Stimulated activated CD8-positive, alpha-beta memory T cell treated with anti-CD3 and anti-CD28 coated beads, Interleukin-7, amount 100 ng/mL, for 1 hour (primary cell): ENCODE measurements around the gene SPECC1.
"Not testable (repeated sequence)": the region's sequence is repeated elsewhere in the genome, so short reads cannot be mapped to it uniquely, and the experiment has no call there.

Experiments used
- DNase-seq, 2 donors: peaks; one replicate each; pipeline ENCODE4 v3.0.0-alpha.2; 2020; ENCODE audit warnings: low read depth in 2 of 2

SPECC1 gene

GRCh38 chr17:20010099-20010863, 1.1 kb downstream of the SPECC1 start:
- DNase-seq: no peak

DNA sequence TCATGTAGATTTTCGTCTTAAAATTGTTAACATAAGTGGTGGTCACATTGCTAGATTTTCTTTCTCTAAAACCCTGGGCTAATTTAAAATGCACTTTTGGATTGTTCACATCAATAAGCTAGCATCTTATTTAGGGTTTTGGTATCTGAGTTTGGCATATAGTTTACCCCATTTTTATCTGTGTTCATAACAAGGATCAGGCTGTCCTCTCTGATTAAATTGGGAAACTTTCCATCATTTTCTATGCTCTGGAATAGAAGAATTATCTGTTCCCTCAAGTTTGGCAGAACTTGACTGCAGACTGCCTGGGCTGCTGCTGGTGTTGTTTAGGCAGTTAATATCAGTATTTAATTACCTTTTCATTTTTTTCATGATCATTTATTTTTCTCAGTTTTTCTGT, 1.8 kb downstream of the SPECC1 start:
- no peak for DNase-seq

- DNase-seq: no peak
Measured at GRCh38 chr17:20012017-20012536, 2.9 kb downstream of the SPECC1 start.

DNA sequence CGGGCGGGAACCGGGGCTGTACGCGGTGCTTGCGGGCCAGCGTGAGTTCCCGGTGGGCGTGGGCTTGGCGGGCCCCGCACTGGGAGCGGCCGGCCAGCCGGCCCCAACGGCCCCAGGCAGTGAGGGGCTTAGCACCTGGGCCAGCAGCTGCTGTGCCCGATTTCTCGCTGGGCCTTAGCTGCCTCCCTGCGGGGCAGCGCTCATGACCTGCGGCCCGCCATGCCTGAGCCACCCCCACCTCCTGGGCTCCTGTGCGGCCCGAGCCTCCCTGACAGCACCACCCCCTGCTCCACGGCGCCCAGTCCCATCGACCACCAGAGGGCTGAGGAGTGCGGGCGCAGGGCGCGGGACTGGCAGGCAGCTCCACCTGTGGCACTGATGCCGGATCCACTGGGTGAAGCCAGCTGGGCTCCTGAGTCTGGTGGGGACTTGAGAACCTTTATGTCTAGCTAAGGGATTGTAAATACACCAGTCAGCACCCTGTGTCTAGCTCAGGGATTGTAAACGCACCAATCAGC, 7.4 kb downstream of the SPECC1 start:
- not testable (repeated sequence) for DNase-seq

DNA sequence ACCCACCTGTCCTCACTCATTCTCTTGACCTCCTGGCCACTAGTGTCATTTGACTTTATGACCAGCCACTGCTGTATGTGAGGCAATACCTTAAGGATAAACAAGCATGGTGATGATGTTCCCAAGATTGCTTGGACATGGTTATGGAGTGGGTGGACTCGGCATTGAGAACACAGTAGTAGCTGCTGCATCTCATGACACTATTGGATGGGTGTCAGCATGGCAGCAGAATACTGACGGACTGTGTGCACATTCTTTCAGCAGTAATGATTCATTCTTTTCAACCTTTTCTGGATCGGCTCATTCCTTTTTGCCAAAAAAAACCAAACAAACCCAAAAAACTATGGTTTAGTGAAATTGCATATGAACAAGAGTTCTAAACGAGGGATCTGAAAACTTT, 13.5 kb downstream of the SPECC1 start:
- no peak for DNase-seq

DNA sequence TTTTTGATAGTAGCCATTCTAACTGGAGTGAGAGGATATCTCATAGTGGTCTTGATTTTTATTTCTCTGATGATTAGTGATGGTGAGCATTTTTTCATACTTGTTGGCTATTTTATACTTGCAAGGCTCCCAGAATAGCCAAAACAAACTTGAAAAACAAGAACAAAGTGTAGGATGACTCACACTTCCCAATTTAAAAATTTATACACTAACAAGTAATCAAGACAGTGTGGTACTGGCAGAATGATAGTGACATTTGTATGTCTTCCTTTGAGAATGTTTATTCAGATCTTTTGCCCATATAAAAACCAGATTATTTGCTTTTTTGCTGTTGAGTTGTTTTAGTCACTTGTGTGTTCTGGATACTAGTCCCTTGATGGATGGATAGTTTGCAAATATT, 17.8 kb downstream of the SPECC1 start:
- DNase-seq: no peak

- no peak for DNase-seq
Measured at GRCh38 chr17:20028443-20028842, 19.3 kb downstream of the SPECC1 start.

DNA sequence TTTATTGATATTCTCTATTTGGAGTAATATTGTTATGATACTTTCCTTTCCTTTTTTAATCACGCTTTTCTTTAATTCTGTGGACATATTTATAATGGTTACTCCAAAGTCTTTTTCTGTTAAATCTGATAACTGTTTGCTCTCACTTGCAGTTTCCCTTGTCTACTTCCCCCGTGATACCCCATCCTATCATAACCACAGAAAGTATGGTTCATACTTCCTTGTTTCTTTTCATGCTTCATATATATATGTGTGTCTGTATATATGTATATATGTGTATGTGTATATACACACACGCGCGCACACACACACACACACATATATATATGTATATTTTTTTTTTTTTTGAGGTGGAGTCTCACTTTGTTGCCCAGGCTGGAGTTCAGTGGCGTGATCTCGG, 23.5 kb downstream of the SPECC1 start:
- DNase-seq: no peak

DNA sequence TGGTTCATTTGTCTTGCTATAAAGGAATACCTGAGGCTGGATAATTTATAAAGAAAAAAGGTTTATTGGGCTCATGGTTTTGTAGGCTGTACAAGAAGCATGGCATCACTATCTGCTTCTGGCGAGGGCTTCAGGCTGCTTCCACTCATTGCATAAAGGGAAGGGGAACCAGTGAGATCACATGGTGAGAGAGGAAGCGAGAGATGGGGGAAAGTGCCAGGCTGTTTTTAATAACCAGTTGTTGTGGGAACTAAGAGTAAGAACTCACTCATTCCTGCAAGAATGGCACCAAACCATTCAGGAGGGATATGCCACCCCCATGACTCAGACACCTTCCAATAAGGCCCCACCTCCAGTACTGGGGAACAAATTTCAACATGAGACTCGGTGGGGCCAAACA, 24.3 kb downstream of the SPECC1 start:
- no peak for DNase-seq

- no peak for DNase-seq
Measured at GRCh38 chr17:20035501-20035900, 26.3 kb downstream of the SPECC1 start.

DNA sequence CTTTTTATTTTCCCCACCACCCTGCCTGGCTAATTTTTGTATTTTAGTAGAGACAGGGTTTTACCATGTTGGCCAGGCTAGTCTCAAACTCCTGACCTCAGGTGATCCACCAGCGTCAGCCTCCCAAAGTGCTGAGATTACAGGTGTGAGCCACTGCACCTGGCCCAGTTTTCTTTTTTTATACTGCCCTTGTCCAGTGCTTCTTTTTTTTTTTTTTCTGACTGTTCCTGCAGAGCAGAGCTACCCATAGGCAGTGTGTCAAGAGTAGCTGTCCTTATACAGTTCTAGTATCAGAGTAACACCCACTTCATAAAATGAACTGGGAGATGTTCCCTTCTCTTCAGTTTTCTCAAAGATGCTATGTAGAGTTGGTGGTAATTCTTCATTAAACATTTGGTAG, 28.1 kb downstream of the SPECC1 start:
- not testable (repeated sequence) for DNase-seq

- no peak for DNase-seq
Measured at GRCh38 chr17:20039037-20039436, 29.9 kb downstream of the SPECC1 start.

DNA sequence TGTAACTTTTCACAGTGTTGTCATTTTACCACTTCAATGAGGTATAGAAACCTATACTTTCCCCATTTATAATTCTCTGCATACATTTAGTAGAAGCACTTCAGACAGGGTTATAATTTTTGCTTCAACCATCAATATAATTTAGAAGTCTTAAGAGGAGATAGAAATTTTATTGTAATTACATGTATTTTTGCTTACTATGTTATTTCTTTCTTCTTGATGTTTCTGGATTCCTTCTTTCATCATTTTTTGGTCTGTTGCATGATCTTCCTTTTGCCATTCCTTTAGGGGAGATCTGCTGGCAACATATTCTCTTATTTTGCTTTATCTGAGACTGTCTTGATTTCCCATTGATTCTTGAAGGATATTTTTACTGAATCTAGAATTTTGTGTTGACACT, 31.1 kb downstream of the SPECC1 start:
- no peak for DNase-seq

GRCh38 chr17:20043021-20043420, 33.9 kb downstream of the SPECC1 start:
- no peak for DNase-seq

GRCh38 chr17:20045476-20045875, 36.3 kb downstream of the SPECC1 start:
- no peak for DNase-seq

DNA sequence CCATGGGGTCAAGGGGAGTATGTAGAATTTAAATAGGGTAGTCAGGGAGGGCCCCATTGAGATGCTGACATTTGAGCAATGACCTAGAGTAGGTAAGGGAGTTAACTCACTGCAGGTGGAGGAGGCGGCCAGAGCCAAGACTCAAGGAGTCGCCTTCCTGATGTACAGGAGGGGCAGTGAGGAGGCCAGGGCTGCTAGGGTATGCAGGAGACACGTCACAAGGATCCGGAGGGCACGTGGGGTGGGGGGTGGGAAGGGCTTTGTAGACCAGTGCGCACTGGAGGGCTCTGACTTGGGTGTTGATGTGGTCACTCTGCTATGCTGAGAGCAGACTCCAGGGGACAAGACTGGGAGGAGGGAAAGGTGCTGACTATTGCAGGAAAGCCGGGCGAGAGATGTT, 37.5 kb downstream of the SPECC1 start:
- DNase-seq: no peak

DNA sequence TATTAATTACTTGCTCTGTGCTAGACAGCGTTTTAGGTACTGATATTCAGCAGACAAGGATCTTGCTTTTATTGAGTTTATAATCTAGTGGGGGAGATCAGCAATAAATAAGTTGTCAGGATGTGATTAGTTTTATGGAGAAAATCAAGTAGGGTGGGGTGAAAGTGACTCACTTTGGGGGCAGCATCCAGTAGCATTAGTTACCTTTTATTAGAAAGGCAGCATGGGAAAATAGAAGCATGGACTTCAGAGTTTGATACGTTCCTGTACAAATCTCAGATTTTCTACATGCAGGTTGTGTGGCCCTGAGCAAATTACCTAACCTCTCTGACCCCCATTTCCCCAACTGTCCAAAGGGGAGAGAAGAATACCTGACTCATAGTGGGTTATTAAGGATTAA, 42.5 kb downstream of the SPECC1 start:
- no peak for DNase-seq

- no peak for DNase-seq
Measured at GRCh38 chr17:20053361-20053964, 44.3 kb downstream of the SPECC1 start.

DNA sequence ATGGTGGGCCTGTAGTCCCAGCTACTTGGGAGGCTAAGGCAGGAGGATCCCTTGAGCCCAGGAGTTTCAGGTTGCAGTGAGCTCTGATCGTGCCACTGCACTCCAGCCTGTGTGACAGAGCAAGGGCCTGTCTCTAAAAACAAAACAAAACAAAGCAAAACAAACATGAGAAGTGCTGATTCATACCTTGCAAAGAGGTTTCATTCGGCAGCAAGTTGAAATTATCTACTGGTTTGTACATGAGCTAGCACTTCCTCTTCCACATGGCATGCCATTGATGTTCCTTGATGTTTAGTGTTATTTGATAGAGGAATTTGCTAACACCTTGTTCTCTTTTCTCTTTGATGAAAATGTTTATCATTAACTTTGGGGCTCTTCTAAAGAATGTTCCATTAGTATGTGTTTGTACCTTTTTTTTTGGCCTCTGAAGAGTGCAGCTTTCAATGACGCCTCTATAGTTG, 50.6 kb downstream of the SPECC1 start:
- DNase-seq: no peak

DNA sequence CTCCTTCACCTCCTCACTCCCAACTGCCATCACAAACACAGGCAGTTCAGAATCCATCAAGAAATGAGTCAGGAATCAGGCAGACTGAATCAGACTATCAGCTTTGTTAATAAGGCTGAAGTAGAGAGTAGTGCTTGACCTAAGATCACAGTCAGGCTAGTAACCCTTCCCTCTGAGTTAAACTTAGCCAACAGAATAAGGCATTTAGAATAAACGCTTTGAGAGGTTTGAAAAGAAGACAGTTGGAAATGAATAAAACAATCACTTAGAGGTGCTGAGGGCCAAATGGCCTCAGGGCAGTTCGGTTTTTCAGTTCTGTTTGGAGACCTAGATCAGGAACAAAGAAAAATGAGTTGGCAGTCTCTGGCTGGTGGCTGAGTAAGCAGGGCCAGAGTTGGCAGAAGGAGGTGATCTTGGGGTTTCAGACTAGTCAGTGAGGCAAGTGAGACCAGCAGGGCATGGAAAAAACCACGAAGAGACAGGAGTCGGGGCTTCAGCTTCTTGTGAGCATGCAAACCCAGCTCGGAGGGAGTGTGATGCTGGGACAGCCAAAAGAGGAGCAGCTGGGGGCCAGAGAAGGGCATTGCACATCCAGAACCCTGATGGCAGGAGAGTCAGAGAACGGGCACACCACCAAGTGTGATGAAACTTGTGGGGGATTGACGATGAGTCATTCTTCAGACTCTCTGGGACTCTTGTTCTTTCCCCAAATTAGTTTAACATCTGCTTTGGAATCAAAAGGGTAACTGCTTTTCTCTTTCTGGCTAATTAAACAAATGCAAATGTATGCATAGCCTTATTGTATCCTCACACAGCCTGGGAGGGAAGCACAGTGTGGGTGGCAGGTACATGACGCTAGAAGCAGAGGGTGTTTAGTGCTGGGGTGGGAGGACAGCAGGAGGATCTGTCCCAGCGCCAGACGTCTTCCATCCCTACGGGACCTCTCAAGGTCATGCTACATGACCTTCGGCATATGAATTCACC, 54.8 kb downstream of the SPECC1 start:
- DNase-seq: no peak

DNA sequence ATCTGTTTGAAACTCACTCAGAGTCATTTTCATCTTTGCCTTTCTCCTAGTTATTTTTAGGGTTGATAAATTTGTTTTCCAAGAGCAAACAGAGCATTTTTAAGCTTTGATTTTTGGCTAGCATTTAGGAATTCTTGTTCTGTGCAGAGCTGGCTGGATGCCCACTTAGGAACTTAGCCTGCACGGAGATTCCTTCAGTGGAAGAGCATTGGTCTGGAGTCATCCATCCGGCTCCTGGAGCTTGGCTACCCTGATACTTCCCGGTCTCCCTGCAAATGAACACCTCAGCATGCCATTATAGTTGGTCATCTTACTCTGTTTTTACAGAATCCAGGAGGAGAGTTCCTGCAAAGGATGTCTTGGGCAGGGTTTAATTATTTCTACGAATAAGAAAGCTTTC, 57.1 kb downstream of the SPECC1 start:
- no peak for DNase-seq

DNA sequence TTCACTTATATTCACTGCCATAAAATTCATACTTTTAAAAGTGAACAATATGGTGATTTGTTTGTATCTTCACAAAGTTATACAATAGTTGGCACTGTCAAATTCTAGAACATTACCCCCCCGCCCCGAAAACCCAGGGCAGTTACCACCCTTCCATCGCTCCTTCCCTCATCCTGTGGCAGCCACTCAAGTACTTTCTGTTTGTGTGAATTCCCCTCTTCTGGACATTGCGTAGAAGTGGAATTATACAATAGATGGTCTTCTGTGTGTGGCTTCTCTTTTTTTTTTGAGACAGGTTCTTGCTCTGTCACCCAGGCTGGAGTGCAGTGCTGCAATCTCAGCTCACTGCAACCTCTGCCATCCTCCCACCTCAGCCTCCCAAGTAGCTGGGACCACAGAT, 58.6 kb downstream of the SPECC1 start:
- DNase-seq: no peak
